ENCODE results near the gene YWHAG.
A peak's percentile ranks its signal among the peaks of the same experiment; 100 is the strongest.

GRCh38 chr7:76317782-76318487 lies 40.9 kb downstream of the YWHAG start:
- TF ChIP-seq EP300 (IDR thresholded peaks at IDR 0.05; ENCODE audit: borderline replicate concordance in 1 of 2, low read depth in 1 of 2, low read length in 1 of 2) (peak in 1 of 2 experiments; percentile 93; a peak in 2 of 4 replicates), JUND (IDR thresholded peaks at IDR 0.05) (no peak), RFX5 (IDR thresholded peaks at IDR 0.05; ENCODE audit: low read length) (peak; percentile 100)
- TF ChIP-seq, protein P1, sequence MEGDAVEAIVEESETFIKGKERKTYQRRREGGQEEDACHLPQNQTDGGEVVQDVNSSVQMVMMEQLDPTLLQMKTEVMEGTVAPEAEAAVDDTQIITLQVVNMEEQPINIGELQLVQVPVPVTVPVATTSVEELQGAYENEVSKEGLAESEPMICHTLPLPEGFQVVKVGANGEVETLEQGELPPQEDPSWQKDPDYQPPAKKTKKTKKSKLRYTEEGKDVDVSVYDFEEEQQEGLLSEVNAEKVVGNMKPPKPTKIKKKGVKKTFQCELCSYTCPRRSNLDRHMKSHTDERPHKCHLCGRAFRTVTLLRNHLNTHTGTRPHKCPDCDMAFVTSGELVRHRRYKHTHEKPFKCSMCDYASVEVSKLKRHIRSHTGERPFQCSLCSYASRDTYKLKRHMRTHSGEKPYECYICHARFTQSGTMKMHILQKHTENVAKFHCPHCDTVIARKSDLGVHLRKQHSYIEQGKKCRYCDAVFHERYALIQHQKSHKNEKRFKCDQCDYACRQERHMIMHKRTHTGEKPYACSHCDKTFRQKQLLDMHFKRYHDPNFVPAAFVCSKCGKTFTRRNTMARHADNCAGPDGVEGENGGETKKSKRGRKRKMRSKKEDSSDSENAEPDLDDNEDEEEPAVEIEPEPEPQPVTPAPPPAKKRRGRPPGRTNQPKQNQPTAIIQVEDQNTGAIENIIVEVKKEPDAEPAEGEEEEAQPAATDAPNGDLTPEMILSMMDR (IDR thresholded peaks at IDR 0.05) = no peak

Data from SK-N-SH (cell line).